ENCODE data around the gene HCN2. TPM values are rescaled to one million over a fixed set of nuclear protein-coding genes. Genes with fewer than 3 reads are reported as not detected.

HCN2 gene
- total and polyA plus RNA-seq, 10 of the 15 experiments (the other 5 are each of a cell fraction or from before 2014, with no cell fraction given): 0.01 to 0.54 (median 0.08) TPM; not detected in 4

- Histone ChIP-seq H3K36me3 (ENCODE audit: control insufficient read depth in 2 of 2, insufficient read depth in 2 of 2, low read length in 1 of 2) (peaks cover 0 to 22% of the 10 kb centered on the region in 2 experiments; a peak in 3 of 4 replicates), H3K9ac (ENCODE audit: control insufficient read depth, insufficient read depth, low read length) (peak overlapping the region; percentile 95), H4K20me1 (ENCODE audit: control insufficient read depth, insufficient read depth) (peaks cover 12% of the 10 kb centered on the region), H2AFZ (ENCODE audit: control insufficient read depth, low read depth, low read length) (no peak overlapping the region), H3K79me2 (ENCODE audit: control insufficient read depth, insufficient read depth, low read length) (peaks cover 71% of the 10 kb centered on the region), H3K4me2 (ENCODE audit: control insufficient read depth, insufficient read depth) (peak overlapping the region; percentile 98), H3K9me3 (replicated peaks; ENCODE audit: control insufficient read depth, insufficient read depth, low read length) (no peaks in the 10 kb centered on the region), H3K4me1 (ENCODE audit: control insufficient read depth, insufficient read depth, low read length) (peaks cover 19% of the 10 kb centered on the region), H3K27ac (ENCODE audit: control insufficient read depth, insufficient read depth) (peak overlapping the region; percentile 90), H3K4me3 (peak overlapping the region; percentile 98), H3K27me3 (replicated peaks in 1 of 2; ENCODE audit: control insufficient read depth in 2 of 2, insufficient read depth in 2 of 2, low read length in 1 of 2) (no peaks in the 10 kb centered on the region)
- RAD21 ChIA-PET (ENCODE audit: unreplicated experiment): interaction anchor here (1.1 kb wide), 1 partner anchor 73 kb away, joined by 4 read pairs; no protein-coding TSS in a partner anchor
- POLR2A ChIA-PET: interaction anchor here (0.7 to 1.6 kb wide), 4 partner anchors 20 to 73 kb away, joined by 3 to 6 read pairs (median 4); no protein-coding TSS in a partner anchor
- SMC1A ChIA-PET (ENCODE audit: uncharacterized antibody, unreplicated experiment): interaction anchor here (0.7 to 0.9 kb wide), 2 partner anchors 28 to 86 kb away, joined by 3 read pairs; no protein-coding TSS in a partner anchor
- WGBS (ENCODE audit: insufficient coverage, insufficient replicate concordance, low lambda C conversion rate, missing lambda C conversion rate): 0% methylated on average over 19 of the region's 20 CpGs
- ATAC-seq (peak; percentile 2), FAIRE-seq (peak; percentile 18), DNase-seq (ENCODE audit: low read depth, low spot score) (no peak)
- CTCF ChIA-PET: interaction anchor here (0.8 to 1.0 kb wide), 2 partner anchors 18 to 305 kb away, joined by 3 to 4 read pairs; no protein-coding TSS in a partner anchor
- no TSS peak for BruUV-seq (replicated peaks)
- 0 out of 2 replicates have a peak, but pooled peaks have one; percentile 23 for TF ChIP-seq DPF2 (IDR thresholded peaks at IDR 0.05)
- no peak for TF ChIP-seq ZBTB4 (CRISPR knock-in tag; IDR thresholded peaks at IDR 0.05)
- no peak for TF ChIP-seq IRF5 (IDR thresholded peaks at IDR 0.05; ENCODE audit: borderline replicate concordance)
- in situ Hi-C loops (cut with MboI) (no loop called here), intact Hi-C loops (cut with micrococcal nuclease; ENCODE audit: unreplicated experiment) (no loop called here)
These were observed 71.2 kb downstream of the HCN2 start for GRCh38 chr19:660793-661426.
